Measurements from ENCODE around the gene MPZ. TPM values are rescaled to one million over a fixed set of nuclear protein-coding genes. Genes with fewer than 3 reads are reported as not detected.

Gene MPZ
- total and polyA plus RNA-seq, 7 donors = 0.30 to 2.6 (median 1.9) TPM

- peaks cover 0 to 2% (median under 1%) of the 10 kb centered on the region in 3 donors for H3K27me3 ChIP-seq (ENCODE audit: insufficient read depth in 3 of 3, low read length in 2 of 3)
- intact Hi-C loops (cut with DNase I) = no loop called here
- TF ChIP-seq CTCF (IDR thresholded peaks at IDR 0.05) = no peak
- H3K27ac ChIP-seq = no peak overlapping the region
- H3K4me3 ChIP-seq = no peak overlapping the region
- ATAC-seq = no peak
- H3K9me3 ChIP-seq = no peaks in the 10 kb centered on the region
- DNase-seq = no peak
- H3K36me3 ChIP-seq (ENCODE audit: insufficient read depth in 1 of 2, low read depth in 1 of 2) = no peaks in the 10 kb centered on the region
- WGBS, 3 donors = 55 to 64% (median 57%) methylated on average over 3 of the region's 3 CpGs
- H3K4me1 ChIP-seq = no peaks in the 10 kb centered on the region
Observed at GRCh38 chr1:161266202-161266601, 43.6 kb downstream of the MPZ start.

- TF ChIP-seq CTCF (IDR thresholded peaks at IDR 0.05) = no peak
- ATAC-seq = no peak
- H3K27ac ChIP-seq = no peak overlapping the region
- intact Hi-C loops (cut with DNase I) = no loop called here
- peaks cover under 1 to 5% (median 3%) of the 10 kb centered on the region in 3 donors for H3K27me3 ChIP-seq (ENCODE audit: insufficient read depth in 3 of 3, low read length in 2 of 3)
- no peaks in the 10 kb centered on the region for H3K4me1 ChIP-seq
- DNase-seq = no peak
- 74 to 79% (median 78%) methylated on average over 5 of the region's 5 CpGs for WGBS, 3 donors
- no peaks in the 10 kb centered on the region for H3K36me3 ChIP-seq (ENCODE audit: insufficient read depth in 1 of 2, low read depth in 1 of 2)
- no peak overlapping the region for H3K4me3 ChIP-seq
- no peaks in the 10 kb centered on the region for H3K9me3 ChIP-seq
Observed at GRCh38 chr1:161265305-161265704, 44.5 kb downstream of the MPZ start.

- no peak overlapping the region for H3K4me3 ChIP-seq
- TF ChIP-seq CTCF (IDR thresholded peaks at IDR 0.05) = no peak
- 61 to 71% (median 64%) methylated on average over 12 of the region's 12 CpGs for WGBS, 3 donors
- H3K27me3 ChIP-seq (ENCODE audit: insufficient read depth in 3 of 3, low read length in 2 of 3) = peaks cover 3 to 37% (median 17%) of the 10 kb centered on the region in 3 donors
- no peak overlapping the region for H3K27ac ChIP-seq
- H3K36me3 ChIP-seq (ENCODE audit: insufficient read depth in 1 of 2, low read depth in 1 of 2) = no peaks in the 10 kb centered on the region
- DNase-seq (no peak), ATAC-seq (no peak)
- peaks cover 9% of the 10 kb centered on the region for H3K9me3 ChIP-seq
- peaks cover 7% of the 10 kb centered on the region for H3K4me1 ChIP-seq
- intact Hi-C loops (cut with DNase I) = no loop called here
Observed at GRCh38 chr1:161261261-161262235, 48.2 kb downstream of the MPZ start.

- H3K9me3 ChIP-seq = peaks cover 9% of the 10 kb centered on the region
- WGBS, 3 donors = 22 to 27% (median 24%) methylated on average over 9 of the region's 9 CpGs
- peaks cover 3 to 37% (median 17%) of the 10 kb centered on the region in 3 donors for H3K27me3 ChIP-seq (ENCODE audit: insufficient read depth in 3 of 3, low read length in 2 of 3)
- H3K4me3 ChIP-seq = no peak overlapping the region
- peaks cover 7% of the 10 kb centered on the region for H3K4me1 ChIP-seq
- ATAC-seq (no peak), DNase-seq (no peak)
- no peaks in the 10 kb centered on the region for H3K36me3 ChIP-seq (ENCODE audit: insufficient read depth in 1 of 2, low read depth in 1 of 2)
- intact Hi-C loops (cut with DNase I) = no loop called here
- TF ChIP-seq CTCF (IDR thresholded peaks at IDR 0.05) = no peak
- no peak overlapping the region for H3K27ac ChIP-seq
Observed at GRCh38 chr1:161260376-161261260, 49.1 kb downstream of the MPZ start.
